ENCODE data around the gene MAGI2.

The MAGI2 gene

DNA sequence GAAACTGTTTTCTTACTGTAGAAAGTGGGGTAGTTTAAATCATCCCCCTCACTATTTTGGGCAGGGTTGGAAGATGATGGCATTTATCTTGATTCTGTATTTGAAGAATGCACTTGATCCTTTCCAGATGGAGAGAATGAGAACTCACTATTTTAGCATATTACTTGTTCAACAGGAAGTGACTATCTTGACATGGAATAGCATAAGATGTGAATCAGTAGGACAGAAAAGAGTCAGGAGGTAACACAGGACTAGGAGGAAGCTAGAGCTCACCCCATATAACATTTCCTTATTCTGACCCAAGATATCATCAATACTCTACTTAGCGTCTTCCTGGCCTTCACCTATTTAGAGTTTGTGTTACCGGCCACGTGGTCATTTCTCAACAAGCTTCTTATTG is 1254.7 kb downstream of the MAGI2 start:
- DNase-seq, result no peak

DNA sequence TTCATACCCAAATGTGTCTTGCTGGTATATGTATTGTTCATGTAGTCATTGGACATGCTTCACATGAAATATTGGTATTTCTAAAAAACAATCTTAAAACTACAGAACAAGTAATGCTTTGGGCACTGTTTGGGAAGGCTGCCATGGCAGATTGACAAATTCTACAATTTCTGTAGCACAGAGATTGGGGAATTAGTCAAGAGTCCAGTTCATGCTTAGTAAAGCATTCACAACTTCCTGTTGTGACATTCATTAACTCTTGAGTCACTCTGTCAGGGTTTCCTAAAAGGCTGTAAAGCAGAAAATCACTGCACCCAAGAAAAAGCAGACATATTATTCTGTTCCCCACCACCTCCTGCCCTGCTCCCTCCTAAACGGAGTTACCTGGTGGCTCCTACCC is 1256.0 kb downstream of the MAGI2 start:
- no peak for DNase-seq

DNA sequence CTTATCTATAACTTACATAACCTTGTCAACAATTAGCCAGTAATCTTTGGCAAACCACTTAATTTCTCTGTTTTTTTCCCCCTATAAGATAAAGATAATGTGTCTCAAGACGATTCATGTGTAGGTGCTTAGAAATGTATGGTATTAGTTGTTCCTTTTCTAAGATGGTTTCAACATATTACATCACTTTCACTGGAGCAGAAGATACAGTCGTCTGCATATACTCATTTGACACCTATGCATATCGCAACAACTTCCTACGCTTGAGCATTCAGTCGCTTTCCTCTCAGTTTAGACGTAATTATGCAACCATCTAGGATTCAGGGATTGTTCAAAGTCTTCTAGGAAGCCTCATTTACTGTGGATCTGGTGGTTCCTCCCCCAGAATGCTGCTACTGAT is 1258.2 kb downstream of the MAGI2 start:
- no peak for DNase-seq

DNA sequence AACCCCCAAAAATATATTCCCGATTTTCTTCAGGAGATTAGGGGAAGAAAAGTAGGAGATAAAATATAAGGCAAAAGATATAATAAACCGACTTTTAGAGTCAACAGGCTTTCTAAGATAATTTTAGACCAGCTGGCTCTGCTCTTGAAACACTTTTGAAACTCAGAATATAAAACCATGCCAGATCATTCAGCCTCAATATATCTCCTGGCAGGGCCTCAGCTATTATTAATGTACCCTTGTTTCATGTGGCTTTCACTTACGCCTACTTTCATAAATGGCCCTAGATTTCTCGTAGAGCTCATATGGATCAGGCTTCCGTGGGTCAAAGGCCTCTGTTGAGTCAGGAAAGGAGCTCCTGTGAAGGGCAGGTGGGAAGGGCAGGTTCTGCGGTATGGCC is 1258.9 kb downstream of the MAGI2 start:
- no peak for DNase-seq

DNA sequence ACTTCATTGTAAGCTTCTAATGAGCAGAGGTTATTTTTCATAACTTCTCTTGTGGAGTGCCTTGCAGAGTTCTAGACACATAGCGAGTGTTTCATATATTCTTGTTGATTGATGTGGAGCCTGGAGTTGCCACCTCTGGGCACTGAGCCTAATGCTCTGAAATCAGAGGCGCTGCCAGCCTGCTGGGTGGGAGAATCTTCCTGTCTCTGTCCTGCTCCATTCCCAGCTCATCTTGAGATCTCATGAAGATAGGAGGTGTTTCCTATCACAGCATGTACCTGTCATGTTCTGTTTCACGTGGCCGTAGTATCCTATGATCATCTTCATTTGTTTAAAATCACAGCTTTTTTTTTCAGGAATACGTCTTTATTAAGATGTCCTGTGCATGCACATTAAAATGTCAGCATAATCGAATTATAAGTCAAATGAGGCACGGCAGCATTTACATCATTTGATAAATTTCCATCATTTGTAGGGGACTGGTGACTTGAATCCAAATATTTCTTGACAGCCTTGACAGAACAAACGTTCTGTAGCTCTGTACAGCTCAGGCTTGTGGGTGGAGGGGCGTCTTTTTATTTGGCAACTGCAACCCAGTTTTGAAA is 1261.9 kb downstream of the MAGI2 start:
- DNase-seq, result no peak

DNA sequence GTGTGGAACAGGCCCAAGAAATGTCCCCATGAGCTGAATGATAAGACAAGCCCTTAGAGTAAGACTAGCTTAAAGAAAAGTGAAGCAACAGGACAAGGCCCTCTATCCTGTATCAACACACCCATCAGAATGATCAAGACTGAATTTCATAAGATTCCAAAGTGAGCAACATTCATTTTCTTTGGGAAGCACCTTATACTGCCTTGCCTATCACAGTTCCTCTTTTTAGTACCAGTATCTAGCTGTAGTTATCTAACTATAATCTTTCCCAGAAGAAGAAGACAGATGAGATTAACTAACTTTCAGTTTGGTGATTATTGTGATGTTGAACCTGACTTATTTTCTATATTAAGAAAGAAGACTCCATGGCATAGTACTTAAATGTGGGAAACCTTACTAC is 1263.7 kb downstream of the MAGI2 start:
- DNase-seq, result no peak

DNA sequence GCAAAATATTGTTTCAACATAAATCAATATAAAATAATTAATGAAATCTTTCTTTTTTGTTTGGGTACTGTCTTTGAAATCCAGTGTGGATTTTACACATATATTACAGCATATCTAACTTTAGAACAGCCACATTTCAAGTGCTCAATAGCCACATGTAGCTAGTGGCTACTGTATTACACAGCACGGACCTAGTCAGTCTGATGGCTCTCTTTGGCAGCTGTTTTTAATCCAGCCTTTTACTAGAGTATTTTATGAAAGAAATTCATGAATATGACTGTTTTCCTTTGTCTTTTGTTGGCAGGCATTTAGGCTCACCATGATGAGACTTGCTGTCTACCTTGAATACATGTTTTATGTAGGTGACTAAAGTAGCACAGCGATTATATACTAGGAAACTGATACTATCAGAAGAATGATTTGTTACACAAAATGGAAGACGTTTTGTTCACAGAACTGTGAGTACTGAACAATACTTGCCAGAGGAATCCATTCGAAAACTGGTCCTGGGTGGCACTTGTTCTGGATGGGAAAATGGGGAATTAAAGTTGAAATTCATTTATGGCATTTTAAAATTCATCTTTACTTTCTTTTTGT is 1268.2 kb downstream of the MAGI2 start:
- DNase-seq, result no peak

DNA sequence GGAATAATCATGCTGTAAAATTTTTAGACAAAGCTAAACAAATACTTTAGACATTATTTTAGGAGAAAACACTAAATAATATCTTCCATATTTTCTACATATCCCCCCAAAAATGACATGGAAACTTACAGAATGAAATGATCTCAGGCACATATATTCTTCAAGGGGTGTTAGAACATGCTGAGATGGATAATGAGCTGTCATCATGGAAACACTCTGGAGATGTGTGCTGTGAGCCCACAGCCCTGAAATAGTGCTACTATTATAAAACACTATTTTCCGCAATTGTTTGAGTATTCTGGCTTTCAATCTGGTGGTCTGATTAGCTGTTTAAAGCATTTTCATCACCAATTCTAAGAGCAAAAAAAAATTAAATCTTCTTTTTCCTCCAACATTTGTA is 1269.2 kb downstream of the MAGI2 start:
- no peak for DNase-seq

DNA sequence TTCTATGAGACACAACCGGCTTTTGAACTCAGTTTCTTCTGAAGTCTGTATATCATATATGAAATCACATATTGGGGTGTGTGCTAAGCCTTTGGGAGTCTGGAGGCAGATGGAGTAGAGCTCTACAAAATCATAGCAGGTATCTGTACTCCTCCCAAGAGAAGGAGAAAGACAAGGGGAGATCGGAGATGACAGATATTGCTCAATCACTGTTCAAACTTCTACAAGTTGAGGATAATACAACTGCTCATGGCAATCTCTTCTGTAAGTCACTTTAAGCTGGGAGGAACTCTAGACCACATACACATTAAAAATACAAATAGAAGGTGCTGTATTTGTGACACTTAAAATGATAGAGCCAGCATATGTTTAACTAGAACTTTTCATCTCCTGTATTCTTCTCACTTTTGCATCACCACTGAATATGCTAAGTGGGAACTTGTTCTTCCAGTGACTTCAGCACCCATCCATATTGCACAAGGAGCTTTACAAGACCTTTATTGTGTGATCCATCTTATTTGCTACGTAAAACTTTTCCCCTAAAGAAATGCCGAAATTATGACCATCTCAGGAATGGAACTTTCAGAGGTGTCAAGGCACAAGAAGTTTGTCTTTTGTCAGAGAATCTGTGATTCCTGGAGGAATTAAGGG is 1273.5 kb downstream of the MAGI2 start:
- DNase-seq, result no peak

DNA sequence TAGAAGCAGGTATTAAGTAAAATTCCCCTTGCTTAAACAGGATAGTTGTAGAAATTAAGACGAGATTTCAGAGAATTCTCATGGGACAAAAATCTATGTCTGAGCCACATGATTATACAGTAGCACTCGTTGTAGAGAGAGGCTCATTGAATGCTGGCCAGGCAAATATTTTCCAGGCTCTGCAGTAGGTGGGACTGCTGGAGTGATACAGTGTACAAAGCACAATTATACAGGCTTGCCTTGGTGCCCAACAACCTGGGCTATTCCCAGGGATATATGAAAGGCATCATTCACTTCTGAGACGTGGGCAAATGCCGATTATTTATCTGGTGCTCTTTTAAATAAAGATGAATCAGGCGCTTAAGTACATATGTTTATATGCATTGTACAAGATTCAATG is 1274.3 kb downstream of the MAGI2 start:
- no peak for DNase-seq

DNA sequence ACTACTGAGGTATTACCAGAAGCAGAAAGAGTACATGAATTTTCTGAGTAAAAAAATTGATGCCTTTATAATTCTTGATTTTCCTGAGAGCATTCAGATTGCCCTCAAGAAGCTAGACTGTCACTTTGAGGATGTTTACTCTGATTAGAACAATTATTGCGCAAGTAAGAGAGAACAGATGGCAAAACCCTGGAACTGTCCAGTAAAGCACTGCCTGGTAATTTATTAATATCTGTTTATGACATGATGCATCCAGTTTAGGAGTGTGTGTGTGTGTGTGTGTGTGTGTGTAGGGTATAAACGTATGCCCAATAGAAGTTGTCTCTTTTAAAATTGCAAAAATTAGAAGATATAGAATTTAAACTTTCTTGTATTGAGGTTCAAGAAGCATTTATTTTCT is 1275.1 kb downstream of the MAGI2 start:
- no peak for DNase-seq

DNA sequence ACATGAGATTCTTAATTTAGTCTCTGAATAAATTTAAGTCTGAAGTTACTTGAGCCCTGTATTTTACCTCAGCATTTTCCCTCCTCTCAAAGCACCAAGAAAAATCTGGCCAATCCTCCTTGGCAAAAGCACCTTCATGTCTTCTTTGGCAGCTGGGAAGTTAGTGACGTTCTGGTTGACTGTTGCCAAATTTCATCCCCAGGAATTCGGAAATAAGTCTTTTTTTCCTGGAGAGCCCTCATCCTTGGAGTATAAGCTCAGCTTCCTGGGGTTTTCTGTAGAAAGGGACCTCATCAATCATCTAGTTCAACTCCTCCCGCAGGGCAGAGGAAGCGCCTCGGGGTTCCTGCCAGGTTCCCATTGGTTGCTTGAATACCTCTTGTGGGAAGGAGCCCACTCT is 1277.3 kb downstream of the MAGI2 start:
- DNase-seq, result no peak

DNA sequence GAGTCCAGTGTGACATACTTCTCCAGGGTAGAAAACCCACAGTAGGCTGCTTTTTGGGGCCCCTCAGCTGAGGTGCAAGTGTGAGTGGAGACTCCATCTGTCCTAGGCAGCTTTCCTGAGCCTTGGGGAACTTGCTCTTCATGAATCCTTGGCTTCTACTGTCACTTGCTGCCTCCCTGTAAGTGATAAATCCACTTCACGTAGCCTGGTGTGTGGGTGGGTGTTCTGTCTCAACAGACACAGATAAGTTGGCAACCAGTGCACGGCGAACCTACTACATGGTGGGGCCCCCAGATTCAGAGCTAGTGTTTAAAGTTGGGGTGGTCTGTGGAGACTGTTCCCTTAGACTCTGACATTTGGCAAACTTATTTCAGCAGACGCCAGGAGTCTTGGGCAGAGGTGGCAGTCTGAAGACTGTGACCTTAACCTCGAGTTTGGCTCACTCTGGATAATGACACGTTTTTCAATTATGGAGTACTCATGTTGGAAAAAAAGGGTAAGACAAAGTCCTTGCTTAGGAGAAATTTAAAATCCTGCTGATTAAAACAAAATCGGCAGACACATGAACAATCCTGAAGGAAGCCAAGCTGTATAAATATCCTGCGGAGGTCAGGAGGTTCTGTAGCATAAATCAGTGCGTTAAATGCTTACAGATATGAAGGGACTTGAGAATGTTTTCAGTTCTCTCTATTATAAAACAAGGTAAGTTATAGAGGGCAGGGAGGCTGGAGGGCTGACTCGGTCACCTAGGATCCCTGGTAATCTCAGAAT is 1278.0 kb downstream of the MAGI2 start:
- DNase-seq, result no peak

DNA sequence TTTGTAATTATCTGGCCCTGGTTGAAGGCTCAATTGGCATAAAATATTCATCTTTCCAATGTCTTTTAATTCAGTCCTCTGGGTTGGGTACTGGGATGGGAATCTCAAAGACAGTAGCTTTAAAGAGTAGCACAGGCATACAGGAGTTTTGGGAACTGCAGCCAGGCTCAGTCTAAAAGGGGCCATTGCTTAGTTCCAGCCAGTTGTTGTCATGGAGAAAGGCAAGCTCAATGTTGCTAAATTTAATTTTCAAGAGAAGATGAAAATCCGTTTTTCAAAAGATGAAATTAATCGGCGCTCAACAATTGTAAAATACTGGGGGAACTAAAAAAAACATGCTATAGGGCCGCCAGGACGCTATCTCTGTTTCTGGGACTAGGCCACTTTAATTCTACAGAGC is 1279.8 kb downstream of the MAGI2 start:
- DNase-seq, result no peak

DNA sequence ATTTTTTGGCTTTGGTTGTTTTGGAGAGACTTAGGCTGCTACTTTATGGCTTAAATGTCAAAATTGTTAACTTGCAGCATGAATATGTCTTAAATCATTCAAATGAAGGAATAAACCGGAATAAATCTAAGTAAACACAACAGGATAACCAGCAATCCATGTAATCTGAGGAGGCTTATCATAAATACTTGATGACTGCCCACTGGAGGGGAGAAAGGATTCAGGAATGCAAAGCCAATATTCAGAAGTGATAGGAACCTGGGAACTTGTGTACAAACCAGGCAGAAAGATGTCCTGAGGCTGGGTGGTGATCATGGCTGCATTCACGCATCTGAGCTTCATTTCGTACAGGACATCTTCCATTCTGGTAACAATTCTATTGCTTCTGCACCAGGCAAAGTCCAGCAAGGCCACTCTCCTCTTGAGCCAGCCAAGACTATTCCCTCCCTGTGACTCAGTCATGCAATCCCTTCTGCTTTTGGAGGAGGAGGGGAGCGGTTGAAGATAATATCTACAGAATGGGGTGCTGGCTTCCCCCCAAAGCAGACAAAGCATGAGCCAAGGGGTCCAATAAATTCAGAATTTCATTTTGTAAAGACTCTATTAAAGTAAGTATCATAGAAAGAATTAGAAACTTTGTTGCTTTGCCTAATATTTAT is 1280.4 kb downstream of the MAGI2 start:
- no peak for DNase-seq

DNA sequence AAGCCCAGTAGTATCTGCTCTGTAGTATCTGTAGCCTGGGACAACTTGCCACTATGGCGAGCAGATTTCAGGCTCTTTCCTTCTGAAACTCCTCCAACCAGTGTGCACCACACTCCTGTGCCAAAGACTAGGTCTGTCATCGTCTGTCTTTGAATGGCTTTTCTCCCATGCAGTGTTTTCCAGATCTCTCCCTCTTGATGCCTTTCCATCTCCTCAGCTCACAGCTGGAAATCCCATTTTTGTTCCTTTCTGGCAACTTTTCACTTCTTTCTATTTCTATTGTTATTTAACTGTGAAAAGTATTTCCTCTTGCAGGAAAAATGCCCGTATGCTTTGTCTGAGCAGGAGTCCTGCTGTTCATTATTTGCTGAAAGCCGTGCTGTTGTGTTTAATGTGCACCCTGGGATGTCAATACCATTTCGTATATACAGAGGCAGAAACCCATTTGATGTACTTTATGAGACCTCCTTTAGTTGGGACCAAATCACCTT is 1281.2 kb downstream of the MAGI2 start:
- DNase-seq, result no peak

DNA sequence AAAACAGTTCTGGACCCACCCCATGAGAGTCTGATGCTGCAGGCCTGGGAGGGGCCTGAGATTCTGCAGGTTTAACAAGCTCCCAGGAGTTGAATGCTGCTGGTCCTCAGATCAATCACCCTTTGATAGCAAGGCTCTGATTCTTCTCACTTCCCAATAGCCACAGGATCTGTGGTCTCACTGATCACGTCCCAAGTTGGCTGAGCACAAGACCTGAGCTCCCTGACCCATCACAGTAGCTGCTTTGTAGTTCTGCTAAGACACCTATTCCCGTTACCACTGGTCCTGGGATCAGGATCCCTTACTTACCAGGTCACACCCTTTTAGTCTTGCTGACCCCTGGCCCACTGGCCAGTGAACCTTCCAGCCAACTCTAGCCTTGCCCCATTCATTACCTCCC is 1282.1 kb downstream of the MAGI2 start:
- no peak for DNase-seq

DNA sequence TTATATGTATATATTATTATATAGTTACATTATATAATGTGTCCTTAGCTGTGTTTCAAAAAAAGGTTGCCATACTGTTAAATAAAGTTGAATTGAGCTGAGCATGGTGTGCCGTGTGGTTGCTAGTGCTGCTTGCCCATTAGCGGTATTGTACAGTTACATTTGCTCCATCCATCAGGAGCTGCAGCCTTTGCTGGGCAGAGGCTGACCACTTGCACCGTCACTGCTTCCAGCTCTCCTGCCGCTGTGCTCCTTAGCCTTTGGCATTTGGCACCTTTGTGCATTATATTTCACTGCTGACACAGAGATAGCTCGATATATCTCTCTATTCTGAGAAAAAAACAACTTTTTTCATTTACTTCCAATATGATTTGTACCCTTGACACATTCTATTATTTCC is 1282.7 kb downstream of the MAGI2 start:
- DNase-seq, result no peak

DNA sequence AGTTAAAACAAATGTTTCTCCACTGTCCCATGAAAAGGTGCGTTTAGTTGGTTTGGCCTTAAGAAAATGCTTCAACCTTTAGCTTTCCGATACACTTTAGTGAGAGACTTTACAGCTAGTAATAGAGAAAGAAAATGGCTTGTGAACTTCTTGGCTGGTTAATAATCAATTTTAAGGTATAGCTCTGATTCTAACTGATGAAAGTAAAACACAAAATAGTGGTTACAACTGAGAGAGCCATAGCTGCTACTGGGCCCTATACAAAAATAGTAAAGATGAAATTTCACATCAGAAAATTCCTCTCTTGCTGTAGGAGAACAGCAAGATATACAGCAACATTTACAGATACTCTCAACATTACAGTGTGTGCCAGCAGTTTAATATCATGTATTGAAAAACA is 1283.5 kb downstream of the MAGI2 start:
- no peak for DNase-seq

DNA sequence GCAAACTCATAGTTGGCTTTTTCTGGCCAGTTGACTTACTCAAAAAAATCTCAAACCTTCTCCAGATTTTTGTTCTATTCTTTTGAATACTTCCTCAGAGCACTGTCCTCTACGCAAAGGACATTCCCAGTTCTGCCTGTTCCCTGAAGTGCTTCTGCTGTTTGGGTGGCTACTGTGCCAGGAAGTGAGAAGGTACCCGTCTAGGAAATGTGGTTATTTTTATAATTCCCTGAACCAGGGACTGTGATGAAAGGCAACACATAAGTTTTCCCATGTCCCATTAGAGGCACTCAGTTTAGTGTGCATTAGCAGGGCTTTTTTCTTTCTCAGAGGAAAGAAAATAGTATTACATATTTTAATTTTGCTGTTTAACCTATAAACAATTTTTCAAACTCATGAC is 1284.6 kb downstream of the MAGI2 start:
- DNase-seq, result no peak

DNA sequence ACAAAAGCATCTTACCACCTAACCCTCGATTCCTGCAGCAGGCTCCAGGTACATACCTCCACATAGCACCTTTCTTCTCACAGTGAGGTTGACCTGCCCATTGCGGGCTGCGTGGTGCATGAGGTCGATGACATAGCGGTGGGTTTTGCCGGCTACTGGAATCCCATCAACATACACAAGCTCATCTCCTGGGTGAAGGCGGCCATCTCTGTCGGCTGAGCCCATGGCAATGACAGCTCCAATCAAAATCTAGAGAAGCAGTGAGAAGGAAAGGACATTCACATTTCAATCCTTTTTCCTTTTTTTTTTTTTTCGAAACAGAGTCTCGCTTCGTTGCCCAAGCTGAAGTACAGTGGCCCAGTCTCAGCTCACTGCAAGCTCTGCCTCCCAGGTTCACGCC is 1285.6 kb downstream of the MAGI2 start:
- no peak for DNase-seq

DNA sequence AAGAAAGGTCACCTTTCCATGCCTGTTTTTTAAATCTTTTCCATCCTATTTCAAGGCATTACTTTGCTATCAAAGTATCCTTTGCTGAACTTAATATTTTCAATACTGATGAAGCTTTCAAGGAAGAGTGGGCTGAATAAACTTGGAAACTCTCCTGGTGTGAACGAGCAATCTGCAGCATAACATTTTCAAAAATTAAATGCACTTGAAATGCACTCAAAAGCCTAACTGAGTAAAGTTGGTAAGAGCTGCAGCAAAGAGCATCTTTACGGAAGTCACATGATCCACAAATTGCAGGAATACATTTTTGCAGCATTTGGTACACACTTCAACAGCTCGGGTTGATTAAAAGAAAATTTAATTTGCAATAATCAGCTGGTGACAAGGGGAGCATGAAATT is 1287.6 kb downstream of the MAGI2 start:
- no peak for DNase-seq

DNA sequence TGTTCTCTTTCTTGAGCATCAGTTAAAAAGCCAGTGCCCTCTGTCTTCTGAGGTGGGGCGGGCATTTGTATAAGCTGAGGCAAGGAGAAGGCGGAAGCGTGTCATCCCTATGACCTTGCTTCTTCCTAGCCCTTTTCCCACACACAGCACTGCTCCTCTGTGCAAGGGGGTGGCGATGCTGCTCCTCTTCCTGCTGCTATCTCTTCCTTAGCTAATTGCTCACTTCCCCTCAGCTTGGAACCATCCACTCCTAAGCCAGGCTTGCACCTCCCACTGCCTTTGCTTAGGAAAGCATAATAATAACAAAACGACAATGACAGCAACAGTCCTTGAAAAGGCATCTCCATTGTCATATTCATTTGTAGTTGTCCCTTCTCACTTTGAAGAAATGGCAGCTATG is 1288.0 kb downstream of the MAGI2 start:
- DNase-seq, result no peak

Measured in activated CD8-positive, alpha-beta memory T cell treated with anti-CD3 and anti-CD28 coated beads, Interleukin-2, amount 50 U/mL, for 4 hours (primary cell).